ENCODE measurements around the gene NOP10.
"Not testable (repeated sequence)": the region's sequence is repeated elsewhere in the genome, so short reads cannot be mapped to it uniquely, and the experiment has no call there.

GRCh38 chr15:34375541-34375940, 32.6 kb upstream of the NOP10 start:
- not testable (repeated sequence) for TF ChIP-seq EP300 (IDR thresholded peaks at IDR 0.05; ENCODE audit: borderline replicate concordance in 1 of 2, low read depth in 2 of 2, low read length in 2 of 2); RXRA (IDR thresholded peaks at IDR 0.05; ENCODE audit: insufficient read depth, low read depth, low read length)

All from H1 (cell line).